Stimulated activated effector memory CD8-positive, alpha-beta T cell treated with anti-CD3 and anti-CD28 coated beads, Interleukin-12 subunit alpha, Interleukin-12 subunit beta, amount 100 ng/mL, for 72 hours (primary cell): ENCODE measurements around the gene FBXL4.

ENCODE experiments used
- ATAC-seq: fragments of 150-1000 bp; cut with Tn5 transposase; 2 replicates; pipeline ENCODE4 v1.10.0; 2021
- DNase-seq, 2 donors: peaks; one replicate each; pipeline ENCODE4 v3.0.0; 2021 to 2022; ENCODE audit warnings: low spot score in 2 of 2
- H3K27ac Mint-ChIP-seq: one replicate; pipeline ENCODE4 v1.8.0; 2022; ENCODE audit warnings: mild to moderate bottlenecking, mixed read lengths
- H3K36me3 Mint-ChIP-seq: one replicate; pipeline ENCODE4 v1.8.0; 2022; ENCODE audit warnings: mild to moderate bottlenecking, mixed read lengths
- H3K4me1 Mint-ChIP-seq: one replicate; pipeline ENCODE4 v1.8.0; 2022; ENCODE audit warnings: mixed read lengths
- H3K4me3 Mint-ChIP-seq: one replicate; pipeline ENCODE4 v1.8.0; 2022; ENCODE audit warnings: mild to moderate bottlenecking, mixed read lengths
- H3K9me3 Mint-ChIP-seq: one replicate; pipeline ENCODE4 v1.8.0; 2022; ENCODE audit warnings: mixed read lengths

Gene FBXL4

GRCh38 chr6:98947411-98948292 is at the start of gene FBXL4:
Gene FBXL4 (minus strand): TSS chr6:98947946. CDS start chr6:98926988, 20,958 bp downstream.
- peak; percentile 90 for ATAC-seq
- Mint-ChIP-seq H3K27ac (peak within 1 kb of the TSS; percentile 97), H3K4me3 (peak within 1 kb of the TSS; percentile 90), H3K36me3 (peaks cover 15% of the 10 kb centered on the region), H3K4me1 (peaks cover 24% of the 10 kb centered on the region), H3K9me3 (no peaks in the 10 kb centered on the region)
- peak; percentile 70 to 90 for DNase-seq

DNA sequence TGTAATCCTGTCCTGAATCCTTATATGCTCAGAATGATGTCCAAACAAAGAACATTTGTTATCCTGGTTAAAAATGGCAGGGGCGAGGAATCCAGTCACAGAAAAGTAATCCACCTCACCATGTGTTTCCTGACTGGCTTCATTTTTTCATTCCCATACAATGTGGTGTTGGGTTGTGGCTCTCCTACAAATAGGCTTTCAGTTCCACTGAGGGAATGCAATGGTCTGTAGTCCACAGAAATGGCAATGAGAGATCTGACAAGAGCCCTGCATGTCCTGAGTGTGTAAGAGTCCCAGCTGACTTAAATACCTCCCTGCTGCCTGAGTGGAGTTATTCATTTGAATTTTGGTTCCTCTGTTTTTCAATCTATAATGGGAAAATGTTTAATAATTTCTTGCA is 47.4 kb upstream of the FBXL4 start:
- Mint-ChIP-seq H3K36me3 (no peaks in the 10 kb centered on the region), H3K4me3 (no peak overlapping the region), H3K4me1 (no peaks in the 10 kb centered on the region), H3K27ac (no peak overlapping the region), H3K9me3 (no peaks in the 10 kb centered on the region)
- no peak for ATAC-seq
- no peak for DNase-seq

- DNase-seq (no peak), ATAC-seq (no peak)
- no peaks in the 10 kb centered on the region for H3K4me1 Mint-ChIP-seq
These were observed 44.8 kb upstream of the FBXL4 start for GRCh38 chr6:98992535-98992934.

GRCh38 chr6:98986071-98986615 is 38.4 kb upstream of the FBXL4 start:
- H3K36me3 Mint-ChIP-seq: no peaks in the 10 kb centered on the region
- ATAC-seq: no peak

More at GRCh38 chr6:98992535-98992934, 44.8 kb upstream of the FBXL4 start:
- Mint-ChIP-seq H3K4me3 (no peak overlapping the region), H3K9me3 (no peaks in the 10 kb centered on the region), H3K27ac (no peak overlapping the region), H3K36me3 (no peaks in the 10 kb centered on the region)

GRCh38 chr6:98985391-98985790 is 37.6 kb upstream of the FBXL4 start:
- H3K9me3 Mint-ChIP-seq: no peaks in the 10 kb centered on the region
- no peak overlapping the region for H3K27ac Mint-ChIP-seq

More at GRCh38 chr6:98986071-98986615, 38.4 kb upstream of the FBXL4 start:
- Mint-ChIP-seq H3K4me3 (no peak overlapping the region), H3K4me1 (no peaks in the 10 kb centered on the region), H3K27ac (no peak overlapping the region), H3K9me3 (no peaks in the 10 kb centered on the region)
- DNase-seq: no peak

GRCh38 chr6:98984121-98984520 is 36.4 kb upstream of the FBXL4 start:
- Mint-ChIP-seq H3K36me3 (no peaks in the 10 kb centered on the region), H3K9me3 (no peaks in the 10 kb centered on the region), H3K27ac (no peak overlapping the region), H3K4me1 (no peaks in the 10 kb centered on the region), H3K4me3 (no peak overlapping the region)
- DNase-seq (no peak), ATAC-seq (no peak)

More at GRCh38 chr6:98985391-98985790, 37.6 kb upstream of the FBXL4 start:
- DNase-seq (no peak), ATAC-seq (no peak)
- H3K4me1 Mint-ChIP-seq: no peaks in the 10 kb centered on the region
- H3K36me3 Mint-ChIP-seq: no peaks in the 10 kb centered on the region
- H3K4me3 Mint-ChIP-seq: no peak overlapping the region

GRCh38 chr6:98981473-98981872 is 33.7 kb upstream of the FBXL4 start:
- DNase-seq (no peak), ATAC-seq (no peak)
- Mint-ChIP-seq H3K9me3 (no peaks in the 10 kb centered on the region), H3K36me3 (no peaks in the 10 kb centered on the region), H3K4me1 (no peaks in the 10 kb centered on the region), H3K4me3 (no peak overlapping the region), H3K27ac (no peak overlapping the region)

DNA sequence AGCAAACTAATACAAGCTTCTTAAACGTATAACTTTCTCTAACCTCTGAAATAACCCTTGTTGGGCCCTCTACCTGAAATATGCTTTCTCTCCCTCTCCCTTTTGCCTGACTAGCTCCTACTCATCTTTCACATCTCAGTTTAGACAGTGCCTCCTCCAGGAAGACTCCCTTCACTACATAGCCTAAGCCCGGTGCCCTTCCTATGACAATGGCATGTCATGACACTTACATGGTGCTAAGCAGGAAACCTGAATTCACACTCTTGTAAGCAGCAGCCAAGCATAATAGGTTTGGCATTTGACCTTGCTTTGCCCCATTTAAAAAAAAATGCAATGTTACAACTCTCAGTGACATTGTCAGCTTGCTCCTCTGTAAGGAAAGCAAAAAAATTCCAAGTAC is 33.1 kb upstream of the FBXL4 start:
- DNase-seq: no peak
- peak; percentile 44 for ATAC-seq
- Mint-ChIP-seq H3K9me3 (no peaks in the 10 kb centered on the region), H3K27ac (no peak overlapping the region), H3K4me3 (no peak overlapping the region), H3K4me1 (no peaks in the 10 kb centered on the region), H3K36me3 (no peaks in the 10 kb centered on the region)

GRCh38 chr6:98977671-98978292 is 30.0 kb upstream of the FBXL4 start:
- Mint-ChIP-seq H3K9me3 (no peaks in the 10 kb centered on the region), H3K27ac (no peak overlapping the region), H3K4me1 (no peaks in the 10 kb centered on the region), H3K36me3 (no peaks in the 10 kb centered on the region), H3K4me3 (no peak overlapping the region)
- no peak for DNase-seq
- no peak for ATAC-seq

GRCh38 chr6:98976674-98977385 is 29.1 kb upstream of the FBXL4 start:
- Mint-ChIP-seq H3K4me3 (no peak overlapping the region), H3K4me1 (no peaks in the 10 kb centered on the region), H3K27ac (no peak overlapping the region), H3K9me3 (no peaks in the 10 kb centered on the region), H3K36me3 (no peaks in the 10 kb centered on the region)
- DNase-seq (no peak), ATAC-seq (no peak)

GRCh38 chr6:98975421-98975820 is 27.7 kb upstream of the FBXL4 start:
- DNase-seq (no peak), ATAC-seq (no peak)
- Mint-ChIP-seq H3K9me3 (no peaks in the 10 kb centered on the region), H3K4me1 (no peaks in the 10 kb centered on the region), H3K4me3 (no peak overlapping the region), H3K36me3 (no peaks in the 10 kb centered on the region), H3K27ac (no peak overlapping the region)

GRCh38 chr6:98974309-98974708 is 26.6 kb upstream of the FBXL4 start:
- Mint-ChIP-seq H3K4me3 (no peak overlapping the region), H3K27ac (no peak overlapping the region), H3K4me1 (no peaks in the 10 kb centered on the region), H3K9me3 (no peaks in the 10 kb centered on the region), H3K36me3 (no peaks in the 10 kb centered on the region)
- ATAC-seq (no peak), DNase-seq (no peak)

- Mint-ChIP-seq H3K4me1 (no peaks in the 10 kb centered on the region), H3K4me3 (no peak overlapping the region), H3K27ac (no peak overlapping the region), H3K9me3 (no peaks in the 10 kb centered on the region), H3K36me3 (no peaks in the 10 kb centered on the region)
- ATAC-seq: no peak
- no peak for DNase-seq
These were observed 25.8 kb upstream of the FBXL4 start for GRCh38 chr6:98973571-98973970.

GRCh38 chr6:98971303-98971702 is 23.6 kb upstream of the FBXL4 start:
- ATAC-seq: peak; percentile 40
- no peak overlapping the region for H3K4me3 Mint-ChIP-seq
- H3K4me1 Mint-ChIP-seq: no peaks in the 10 kb centered on the region
- DNase-seq: no peak
- no peak overlapping the region for H3K27ac Mint-ChIP-seq
- no peaks in the 10 kb centered on the region for H3K36me3 Mint-ChIP-seq
- H3K9me3 Mint-ChIP-seq: no peaks in the 10 kb centered on the region

DNA sequence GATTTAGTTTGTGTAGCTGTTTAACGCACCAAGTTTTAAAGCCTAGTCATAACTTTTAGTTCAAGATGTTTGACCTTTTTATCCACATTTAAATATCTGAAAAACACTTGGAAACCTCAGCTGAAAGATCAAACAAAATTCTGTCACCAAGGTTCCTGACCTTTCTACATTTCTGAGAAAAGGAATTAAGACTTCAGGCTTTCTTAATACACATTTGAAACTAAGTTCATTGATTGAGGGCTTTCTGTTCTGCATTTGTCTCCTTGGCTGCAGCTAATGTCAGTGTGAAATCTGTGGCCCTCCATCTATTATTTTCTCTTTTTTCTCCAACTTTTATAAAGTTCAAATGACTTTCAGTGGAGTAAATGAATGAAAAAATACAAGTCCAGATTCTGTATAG is 22.7 kb upstream of the FBXL4 start:
- H3K9me3 Mint-ChIP-seq: no peaks in the 10 kb centered on the region
- no peak overlapping the region for H3K4me3 Mint-ChIP-seq
- no peak for ATAC-seq
- no peak overlapping the region for H3K27ac Mint-ChIP-seq
- DNase-seq: no peak
- no peaks in the 10 kb centered on the region for H3K36me3 Mint-ChIP-seq
- no peaks in the 10 kb centered on the region for H3K4me1 Mint-ChIP-seq
